Caki2 (cell line): ENCODE results near the gene WAPL. TPM values are rescaled to one million over a fixed set of nuclear protein-coding genes. Genes with fewer than 3 reads are reported as not detected.
"Not testable (repeated sequence)": the region's sequence is repeated elsewhere in the genome, so short reads cannot be mapped to it uniquely, and the experiment has no call there.

Source experiments
- DNase-seq: peaks from one replicate; pipeline ENCODE4 v3.0.0-alpha.2; 2015; ENCODE audit warnings: low read depth
- in situ Hi-C: cut with HindIII; loops from 2 replicates; pipeline ENCODE4 v1.10.0; 2016; ENCODE audit warnings: low sequenced_read_pairs, low pct_unique_long_range_greater_than_20kb, mixed read lengths
- total RNA-seq: library from RNA; depleted of rRNA; stranded (reverse); fragments of >200 nt; shearing (Covaris generic); gene quantifications from 2 replicates; pipeline ENCODE4 v1.2.3, GENCODE V29; 2014; ENCODE audit warnings: low replicate concordance

Gene WAPL
- total RNA-seq, 1 experiment from 2014 or later = 36.0 TPM

GRCh38 chr10:86526606-86527005, 5.0 kb upstream of the WAPL start:
- no peak for DNase-seq
- in situ Hi-C loops = no loop called here

- in situ Hi-C loops = not testable (repeated sequence)
These were observed 4.1 kb upstream of the WAPL start for GRCh38 chr10:86525713-86526112.

GRCh38 chr10:86524225-86524962, 2.8 kb upstream of the WAPL start:
- in situ Hi-C loops = no loop called here
- no peak for DNase-seq

More at GRCh38 chr10:86525713-86526112, 4.1 kb upstream of the WAPL start:
- not testable (repeated sequence) for DNase-seq

- DNase-seq = peak; percentile 32
- in situ Hi-C loops = no loop called here
These were observed 1.8 kb upstream of the WAPL start for GRCh38 chr10:86523348-86523747.

GRCh38 chr10:86522510-86522855, 891 bp upstream of the WAPL start:
- in situ Hi-C loops = no loop called here
- DNase-seq = no peak

GRCh38 chr10:86520871-86521677, 518 bp downstream of the WAPL start:
- DNase-seq = peak; percentile 67
- in situ Hi-C loops = no loop called here

GRCh38 chr10:86518781-86519180, 2.8 kb downstream of the WAPL start:
- in situ Hi-C loops = no loop called here
- no peak for DNase-seq

- DNase-seq = no peak
- in situ Hi-C loops = no loop called here
These were observed 9.5 kb downstream of the WAPL start for GRCh38 chr10:86512137-86512536.

GRCh38 chr10:86511027-86511865, 10.3 kb downstream of the WAPL start:
- DNase-seq = no peak
- in situ Hi-C loops = no loop called here

GRCh38 chr10:86509145-86509544, 12.4 kb downstream of the WAPL start:
- in situ Hi-C loops = no loop called here
- DNase-seq = no peak

GRCh38 chr10:86508217-86508616, 13.4 kb downstream of the WAPL start:
- DNase-seq = no peak
- in situ Hi-C loops = no loop called here

- no peak for DNase-seq
- in situ Hi-C loops = no loop called here
These were observed 15.1 kb downstream of the WAPL start for GRCh38 chr10:86506499-86506898.

GRCh38 chr10:86506062-86506461, 15.5 kb downstream of the WAPL start:
- in situ Hi-C loops = no loop called here
- DNase-seq = no peak

- DNase-seq = no peak
These were observed 17.1 kb downstream of the WAPL start for GRCh38 chr10:86504510-86504909.

GRCh38 chr10:86500846-86501245, 20.7 kb downstream of the WAPL start:
- in situ Hi-C loops = no loop called here
- DNase-seq = no peak

More at GRCh38 chr10:86504510-86504909, 17.1 kb downstream of the WAPL start:
- in situ Hi-C loops = no loop called here

GRCh38 chr10:86498598-86498997, 23.0 kb downstream of the WAPL start:
- no peak for DNase-seq
- in situ Hi-C loops = no loop called here

- no peak for DNase-seq
- in situ Hi-C loops = no loop called here
These were observed 24.0 kb downstream of the WAPL start for GRCh38 chr10:86497621-86498020.

- DNase-seq = no peak
- in situ Hi-C loops = no loop called here
These were observed 31.5 kb downstream of the WAPL start for GRCh38 chr10:86489960-86490612.
